ENCODE results near the gene GALNT14.

Gene GALNT14

DNA sequence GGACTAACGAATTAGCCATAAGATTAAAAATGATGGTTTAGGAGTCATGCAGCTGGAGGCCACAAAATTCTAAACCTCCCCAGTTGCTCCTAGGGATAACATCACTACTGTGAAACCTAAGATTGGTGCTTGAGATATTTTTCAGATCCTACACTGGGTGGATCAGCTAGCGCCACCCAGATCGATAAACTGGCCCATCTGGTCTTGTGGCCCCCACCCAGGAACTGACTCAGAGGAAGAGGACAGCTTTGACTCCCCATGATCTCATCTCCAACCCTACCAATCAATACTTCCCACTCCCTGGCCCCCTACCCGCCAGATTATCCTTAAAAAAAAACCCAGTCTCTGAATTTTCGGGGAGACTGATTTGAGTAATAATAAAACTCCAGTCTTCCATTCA lies 5.5 kb downstream of the GALNT14 start:
- DNase-seq: no peak

GRCh38 chr2:31131871-31132270 lies 6.4 kb downstream of the GALNT14 start:
- no peak for DNase-seq

- DNase-seq: no peak
These were observed 8.7 kb downstream of the GALNT14 start for GRCh38 chr2:31129375-31130171.

DNA sequence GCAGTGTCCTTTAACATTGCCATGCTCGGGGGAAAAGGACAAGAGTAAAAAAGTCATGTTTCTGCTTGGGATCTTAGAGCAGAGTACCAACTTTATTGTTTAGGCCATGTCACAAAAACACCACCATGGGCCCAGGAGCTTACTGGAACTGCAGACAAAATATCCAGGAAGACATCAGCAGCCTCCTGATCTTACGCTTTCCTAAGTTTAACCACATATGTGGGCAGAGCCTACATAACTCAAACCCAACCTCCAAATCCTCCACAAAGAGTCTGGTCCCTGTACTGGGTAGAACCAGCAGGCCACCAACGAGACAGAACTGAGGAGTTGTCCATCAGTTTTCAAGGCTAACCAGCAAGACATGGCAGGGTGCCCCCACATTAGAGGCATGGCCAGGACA lies 10.3 kb downstream of the GALNT14 start:
- DNase-seq: no peak

DNA sequence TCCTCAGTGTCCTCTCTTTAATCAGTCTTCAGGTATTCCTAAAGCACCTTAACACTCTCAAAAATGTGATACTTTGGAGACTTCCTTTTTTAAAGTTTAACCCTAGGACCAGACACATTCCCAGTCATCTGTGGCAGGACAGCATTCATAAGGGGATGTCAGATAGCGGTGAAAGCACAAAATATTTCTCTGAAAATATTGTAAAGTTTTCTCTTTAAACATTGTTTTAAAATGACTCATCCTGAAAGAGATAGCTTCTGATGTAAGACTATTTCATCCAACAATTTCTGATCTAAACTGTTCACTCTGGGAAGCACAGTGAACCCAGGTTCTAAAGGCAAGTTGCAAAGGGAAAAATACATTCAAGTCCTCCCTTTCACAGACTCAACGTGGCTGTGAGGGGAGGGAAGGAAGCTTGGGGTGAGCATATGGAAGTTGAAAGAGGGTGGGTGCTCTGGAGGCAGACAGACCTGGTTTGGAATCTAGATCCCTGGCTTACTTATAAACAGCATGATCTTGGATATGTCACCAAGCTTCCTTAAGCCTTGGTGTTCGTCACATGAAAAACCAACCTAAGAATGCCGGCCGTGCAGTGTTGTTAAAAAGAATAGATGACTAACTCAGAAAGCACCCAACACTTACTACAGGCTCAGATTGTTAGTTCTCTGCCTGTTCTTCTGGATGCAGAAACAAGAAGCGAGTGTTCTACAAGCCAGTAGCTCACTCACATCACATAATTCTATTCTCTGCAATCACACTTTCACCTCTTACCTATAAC lies 12.1 kb downstream of the GALNT14 start:
- DNase-seq: no peak

- no peak for DNase-seq
These were observed 13.3 kb downstream of the GALNT14 start for GRCh38 chr2:31124904-31125303.

DNA sequence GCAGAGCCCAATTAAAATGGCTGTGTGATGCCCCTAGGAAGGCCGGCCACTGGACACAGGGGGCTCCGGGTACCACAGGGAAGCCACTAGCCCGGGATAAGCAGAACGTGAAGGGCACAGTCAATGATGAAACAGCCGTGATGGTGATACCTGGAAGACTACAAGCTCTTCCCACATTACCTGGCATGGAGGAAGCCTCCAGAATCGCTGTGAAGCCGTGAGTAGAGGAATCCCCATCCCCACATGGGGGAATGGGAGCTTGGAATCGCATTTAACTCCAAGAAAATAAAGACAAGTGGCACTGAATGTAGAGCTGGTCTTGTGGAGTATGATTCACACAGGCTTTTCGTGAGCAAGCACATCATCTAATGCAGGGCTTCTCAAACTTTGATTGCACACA lies 16.1 kb downstream of the GALNT14 start:
- DNase-seq: no peak

DNA sequence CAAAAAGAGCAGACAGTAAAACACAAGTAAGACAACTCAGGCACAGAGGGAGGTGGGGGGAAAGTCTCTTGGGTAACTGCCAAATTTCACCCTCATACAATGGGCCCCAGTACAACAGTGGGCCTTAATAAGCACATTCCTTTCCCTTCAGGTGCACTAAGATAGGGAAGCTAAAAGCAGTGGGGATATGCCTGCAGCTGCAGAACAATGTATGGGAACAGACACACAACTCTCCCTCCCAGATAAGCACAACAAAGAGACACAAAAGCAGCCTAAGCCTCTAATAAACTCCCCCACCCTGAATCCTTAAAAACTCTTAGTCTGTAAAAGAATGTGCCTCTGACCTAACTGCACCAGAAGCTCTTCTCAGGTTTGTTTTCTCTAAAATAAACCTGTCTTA lies 24.5 kb downstream of the GALNT14 start:
- DNase-seq: no peak

DNA sequence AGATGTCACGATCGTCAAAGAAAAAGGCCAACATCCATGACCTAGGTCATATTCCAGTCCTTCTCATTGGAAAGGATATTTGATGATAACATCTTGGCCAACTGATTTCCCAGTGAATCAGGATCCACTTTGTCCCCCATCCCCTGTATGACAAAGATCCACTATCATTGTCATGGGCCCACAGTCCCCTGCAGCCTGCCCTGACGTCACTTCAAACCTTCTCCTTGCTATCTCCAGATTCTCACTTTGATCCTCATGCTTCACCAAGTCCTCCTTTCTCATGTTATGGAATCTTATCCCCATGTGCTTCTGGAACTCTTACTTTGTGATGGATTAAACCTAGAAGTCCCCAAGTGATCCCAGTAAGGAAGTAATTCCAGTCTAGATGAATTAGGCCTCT lies 25.7 kb downstream of the GALNT14 start:
- DNase-seq: no peak

GRCh38 chr2:31110998-31111397 lies 27.2 kb downstream of the GALNT14 start:
- DNase-seq: no peak

DNA sequence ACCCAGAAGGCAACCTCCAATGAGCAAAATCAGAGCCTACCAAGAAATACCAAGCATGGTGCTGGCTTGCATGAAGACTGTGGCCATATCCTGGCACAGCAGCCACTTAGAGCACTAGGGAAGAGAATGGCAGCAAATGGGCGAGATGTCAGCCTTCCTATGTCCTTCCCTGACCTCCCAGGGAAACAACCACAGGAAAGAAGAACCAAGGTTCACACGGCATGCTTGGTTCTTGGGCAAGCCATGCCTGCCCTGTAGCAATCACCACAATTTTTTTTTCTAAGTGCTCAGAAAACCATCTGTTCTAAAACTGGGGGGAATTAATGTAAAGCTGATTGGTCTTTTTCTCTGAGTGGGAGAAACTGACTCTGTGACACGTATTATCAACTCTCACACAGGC lies 27.8 kb downstream of the GALNT14 start:
- DNase-seq: peak; percentile 22

DNA sequence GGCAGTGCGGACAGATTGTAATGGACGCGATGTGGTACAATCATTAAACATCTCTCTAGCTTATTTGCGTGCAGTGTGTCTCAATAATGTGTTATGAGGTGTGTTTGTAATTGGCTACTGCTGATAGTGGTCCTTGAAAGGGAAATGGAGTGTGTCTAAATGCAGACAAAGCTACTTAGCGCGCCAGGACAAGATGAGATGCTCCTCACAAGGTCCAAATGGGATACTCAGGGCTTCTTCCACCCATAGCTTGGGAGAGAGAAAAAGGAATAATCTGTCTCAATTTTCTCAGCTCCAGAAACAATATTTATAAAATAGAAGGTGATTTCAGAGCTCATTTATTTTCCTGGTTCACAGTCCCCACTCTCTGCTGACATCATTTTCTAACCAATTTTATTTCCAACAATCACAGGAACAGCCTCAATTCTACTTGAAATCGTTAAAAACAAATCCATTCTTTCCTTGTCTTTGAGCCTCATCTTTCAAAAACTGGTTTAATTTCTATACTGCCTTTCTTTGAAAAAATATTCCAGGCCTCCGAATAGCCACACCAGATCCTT lies 28.5 kb downstream of the GALNT14 start:
- no peak for DNase-seq

GRCh38 chr2:31108561-31109286 lies 29.5 kb downstream of the GALNT14 start:
- DNase-seq: no peak

GRCh38 chr2:31107591-31108300 lies 30.5 kb downstream of the GALNT14 start:
- DNase-seq: no peak

GRCh38 chr2:31101701-31102100 lies 36.5 kb downstream of the GALNT14 start:
- DNase-seq: peak; percentile 18

- no peak for DNase-seq
These were observed 40.2 kb downstream of the GALNT14 start for GRCh38 chr2:31097962-31098613.

DNA sequence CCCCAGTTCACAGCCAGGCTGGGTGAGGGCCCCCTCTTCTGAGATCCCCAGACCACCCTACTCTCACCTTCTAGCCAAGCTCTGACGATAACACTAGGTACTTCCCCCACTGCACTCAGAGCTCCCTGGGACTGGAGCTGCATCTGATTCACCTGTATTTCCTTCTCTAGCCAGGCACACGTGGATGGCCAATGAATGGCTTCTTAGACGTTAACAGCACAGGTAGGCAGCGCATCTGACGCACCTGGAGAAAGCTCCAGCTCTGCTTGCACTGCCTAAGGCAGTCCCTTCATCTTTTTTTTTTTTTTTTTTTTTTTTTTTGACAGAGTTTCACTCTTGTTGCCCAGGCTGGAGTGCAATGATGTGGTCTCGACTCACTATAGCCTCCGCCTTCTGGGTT lies 48.1 kb downstream of the GALNT14 start:
- DNase-seq: no peak

DNA sequence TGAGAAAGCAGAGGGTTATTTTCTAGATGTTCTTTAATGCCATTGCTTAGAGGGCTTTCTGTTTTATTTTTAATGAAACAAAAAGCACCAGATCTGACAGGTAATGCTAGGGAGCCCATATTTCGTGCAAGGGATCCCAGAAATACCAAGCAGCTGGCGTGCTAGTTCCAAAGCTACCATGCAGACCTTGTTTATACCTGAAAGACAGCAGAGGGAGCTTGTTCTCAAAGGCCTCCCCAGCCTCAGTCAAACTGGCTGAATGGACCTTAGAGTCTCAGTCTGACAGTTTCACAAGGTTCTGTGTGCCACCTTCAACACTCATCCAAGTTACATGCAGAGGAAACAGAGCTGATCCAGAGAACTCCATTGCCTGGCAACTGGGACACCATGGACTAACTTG lies 48.6 kb downstream of the GALNT14 start:
- DNase-seq: no peak

DNA sequence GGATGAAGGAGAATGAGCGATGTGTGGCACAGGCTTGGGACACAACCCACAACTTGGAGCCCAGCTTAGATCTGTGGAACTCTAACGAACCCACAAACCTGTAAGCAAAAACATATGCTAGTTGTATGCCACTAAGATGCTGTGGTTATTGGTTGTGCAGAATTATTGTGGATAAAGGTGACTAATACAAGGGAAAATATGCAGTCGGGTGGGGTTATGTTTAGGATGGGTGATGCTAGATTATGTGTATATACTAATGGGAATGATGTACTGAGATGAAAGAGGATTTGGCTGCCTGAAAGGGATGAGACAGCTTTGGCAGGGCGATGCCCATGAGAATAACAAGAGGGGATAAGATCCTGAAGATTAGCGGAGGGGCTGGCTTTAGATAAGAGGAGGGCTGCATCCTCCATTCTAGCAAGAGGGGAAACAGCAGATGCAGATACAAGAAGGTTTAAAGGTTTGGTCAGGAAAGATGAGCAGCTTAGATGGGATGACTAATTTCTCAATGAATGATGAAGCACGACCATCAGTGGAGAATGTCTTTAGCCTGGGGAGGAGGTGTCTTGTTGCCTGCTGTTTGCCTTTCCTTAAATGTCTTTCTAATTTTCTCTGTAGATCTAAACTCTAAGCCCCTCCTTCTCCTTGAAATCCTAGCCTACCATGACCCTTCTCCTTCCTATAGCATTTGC lies 49.6 kb downstream of the GALNT14 start:
- DNase-seq: no peak

- no peak for DNase-seq
These were observed 50.7 kb downstream of the GALNT14 start for GRCh38 chr2:31087491-31087890.

DNA sequence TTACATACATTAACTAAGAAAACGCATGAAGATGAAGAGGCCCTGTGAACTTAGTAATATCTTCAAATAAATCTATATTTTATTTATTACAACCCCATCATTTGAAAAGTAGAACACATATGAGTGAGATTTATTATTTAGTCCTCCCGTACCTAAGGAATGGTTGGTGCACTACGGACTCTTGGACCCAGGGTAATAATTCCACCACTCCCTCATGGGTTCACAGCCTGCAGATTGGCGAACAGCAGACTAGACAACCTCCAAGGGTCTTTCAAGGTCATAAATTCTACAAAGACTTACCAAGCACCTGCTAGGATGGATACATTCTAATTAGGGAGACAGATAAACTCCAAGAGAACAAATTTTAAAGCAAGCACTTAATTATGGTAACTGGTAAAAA lies 51.6 kb downstream of the GALNT14 start:
- no peak for DNase-seq

All from suppressor macrophage treated with lipopolysaccharide for 4 hours (primary cell).